ENCODE measurements around the gene HTR2B.
"Not testable (repeated sequence)": the region's sequence is repeated elsewhere in the genome, so short reads cannot be mapped to it uniquely, and the experiment has no call there.

HTR2B gene

DNA sequence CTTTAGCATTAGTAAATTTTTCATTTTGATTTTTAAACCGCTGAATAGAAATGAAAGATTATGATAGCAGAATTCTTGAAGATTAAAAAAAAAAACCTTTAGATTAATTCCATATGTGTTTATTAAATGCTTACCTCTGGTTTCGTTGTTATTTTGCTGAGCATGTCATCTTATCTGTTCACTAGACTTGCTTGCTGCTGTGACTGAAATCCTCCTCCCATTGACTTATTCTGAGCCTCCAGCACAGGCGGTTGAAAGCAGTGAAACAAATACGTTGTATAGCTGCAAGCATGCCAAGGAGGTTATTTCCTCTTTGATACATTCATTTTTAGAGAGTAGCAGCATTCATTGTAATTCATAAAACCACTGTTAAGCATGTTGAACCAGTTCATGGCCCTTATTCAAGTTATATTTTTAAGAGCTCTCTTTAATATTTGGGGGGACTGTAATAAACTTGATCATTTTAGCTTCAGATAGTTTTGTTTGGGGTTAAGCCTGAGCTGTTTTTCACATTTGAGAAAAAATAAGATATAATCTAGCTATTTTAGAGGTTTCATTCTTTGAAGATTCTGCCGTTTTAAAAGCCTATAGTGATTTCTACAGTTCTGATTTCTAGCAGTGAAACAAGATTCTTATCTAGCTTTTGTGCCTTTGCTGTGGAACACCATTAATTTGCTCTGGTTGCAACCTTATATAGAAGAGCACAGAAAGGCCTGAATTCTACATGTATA lies at the start of gene HTR2B:
HTR2B (minus strand) TSS at position 205 of the 731 bp plus-strand sequence. CDS start 1,278 bp downstream, outside the sequence.
- H3K4me3 ChIP-seq (ENCODE audit: low read depth, low read length), result no peak within 1 kb of the TSS
- no peak for DNase-seq (ENCODE audit: low read depth)

- H3K4me3 ChIP-seq (ENCODE audit: low read depth, low read length), result no peak overlapping the region
- no peak for DNase-seq (ENCODE audit: low read depth)
These were observed 49.4 kb upstream of the HTR2B start for GRCh38 chr2:231174211-231174651.

DNA sequence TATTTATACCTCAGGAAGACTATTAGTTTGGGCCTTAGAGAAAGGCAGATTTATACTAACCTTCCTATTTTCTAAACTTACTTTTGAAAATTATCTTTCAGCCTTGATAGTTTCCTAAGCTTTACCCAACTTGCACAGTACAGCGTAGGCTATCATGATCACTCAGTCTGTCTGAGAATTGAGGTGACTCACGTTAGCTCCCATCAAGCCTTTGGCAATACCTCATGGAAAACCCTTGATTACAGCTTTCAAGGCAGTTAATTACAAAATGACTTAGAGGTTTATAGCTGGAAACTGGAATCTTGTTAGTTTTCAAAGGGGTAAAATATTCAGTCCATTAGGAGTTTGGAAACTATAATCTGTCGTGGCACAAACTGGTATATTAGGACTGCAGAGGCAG lies 47.2 kb upstream of the HTR2B start:
- no peak for DNase-seq (ENCODE audit: low read depth)
- H3K4me3 ChIP-seq (ENCODE audit: low read depth, low read length), result no peak overlapping the region

DNA sequence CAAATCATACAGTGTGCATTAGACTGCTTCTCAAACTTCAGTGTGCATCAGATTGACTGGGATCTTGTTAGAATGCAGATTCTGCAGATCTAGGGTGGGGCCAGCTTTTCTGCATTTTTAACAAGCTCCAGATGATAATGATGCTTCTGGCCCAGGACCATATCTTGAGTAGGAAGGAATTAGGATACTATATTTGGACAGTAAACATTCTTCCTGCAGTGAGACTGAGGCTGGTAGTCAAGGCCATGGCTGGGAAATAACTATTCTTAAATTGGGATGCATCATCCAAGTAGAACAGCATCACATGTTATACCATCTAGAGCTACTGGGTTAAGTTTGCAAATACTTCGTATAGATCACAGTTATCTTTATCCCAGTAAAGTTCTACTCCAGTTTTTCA lies 45.2 kb upstream of the HTR2B start:
- H3K4me3 ChIP-seq (ENCODE audit: low read depth, low read length), result no peak overlapping the region
- no peak for DNase-seq (ENCODE audit: low read depth)

DNA sequence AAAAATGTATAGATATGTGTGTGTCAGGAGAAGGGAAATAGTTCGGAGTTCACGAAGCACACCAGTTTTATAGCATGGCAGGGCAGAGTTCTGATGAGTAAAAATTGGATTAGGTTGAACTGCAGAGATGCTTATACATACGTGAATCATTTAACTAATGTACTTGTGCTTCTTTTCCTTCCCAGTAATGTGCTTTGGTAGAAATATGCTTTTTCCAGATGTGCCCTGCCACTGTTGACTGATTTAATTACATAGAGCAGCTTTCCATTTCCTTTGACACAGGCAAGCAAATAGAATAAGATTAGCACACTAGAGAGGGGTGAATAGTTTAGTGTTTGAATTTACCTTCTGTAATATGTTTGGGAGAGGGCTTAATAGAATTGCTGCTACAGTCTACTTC lies 44.6 kb upstream of the HTR2B start:
- DNase-seq (ENCODE audit: low read depth), result no peak
- no peak overlapping the region for H3K4me3 ChIP-seq (ENCODE audit: low read depth, low read length)

DNA sequence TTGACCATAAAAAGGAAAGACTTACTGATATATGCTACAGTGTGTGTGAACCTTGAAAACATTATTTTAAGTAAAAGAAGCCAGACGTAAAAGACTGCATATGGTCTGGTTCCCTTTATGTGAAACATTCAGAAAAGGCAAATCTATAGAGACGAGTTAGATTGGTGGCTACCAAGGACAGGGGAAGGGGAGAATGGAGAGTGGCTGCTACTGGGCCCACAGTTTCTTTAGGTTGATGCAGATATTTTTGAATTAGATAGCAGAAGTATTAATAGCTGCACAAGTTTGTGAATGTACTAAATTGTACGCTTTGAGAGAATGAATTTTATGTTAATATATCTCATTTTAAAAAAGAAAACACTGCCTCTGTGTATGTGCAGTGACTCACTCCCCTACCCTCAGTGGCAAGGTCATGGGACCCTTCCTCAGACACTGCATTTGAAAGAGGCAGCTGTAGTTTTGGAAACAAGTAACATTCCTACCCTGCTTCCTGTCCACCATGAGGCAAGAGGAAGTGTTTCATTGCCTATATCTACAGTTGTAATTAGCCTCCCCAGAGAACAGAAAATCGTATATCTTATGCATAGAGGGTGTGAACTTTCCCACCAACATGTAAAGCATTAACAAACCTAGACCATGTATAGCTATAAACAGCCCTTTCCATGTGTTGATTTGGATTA lies 43.8 kb upstream of the HTR2B start:
- DNase-seq (ENCODE audit: low read depth), result no peak

DNA sequence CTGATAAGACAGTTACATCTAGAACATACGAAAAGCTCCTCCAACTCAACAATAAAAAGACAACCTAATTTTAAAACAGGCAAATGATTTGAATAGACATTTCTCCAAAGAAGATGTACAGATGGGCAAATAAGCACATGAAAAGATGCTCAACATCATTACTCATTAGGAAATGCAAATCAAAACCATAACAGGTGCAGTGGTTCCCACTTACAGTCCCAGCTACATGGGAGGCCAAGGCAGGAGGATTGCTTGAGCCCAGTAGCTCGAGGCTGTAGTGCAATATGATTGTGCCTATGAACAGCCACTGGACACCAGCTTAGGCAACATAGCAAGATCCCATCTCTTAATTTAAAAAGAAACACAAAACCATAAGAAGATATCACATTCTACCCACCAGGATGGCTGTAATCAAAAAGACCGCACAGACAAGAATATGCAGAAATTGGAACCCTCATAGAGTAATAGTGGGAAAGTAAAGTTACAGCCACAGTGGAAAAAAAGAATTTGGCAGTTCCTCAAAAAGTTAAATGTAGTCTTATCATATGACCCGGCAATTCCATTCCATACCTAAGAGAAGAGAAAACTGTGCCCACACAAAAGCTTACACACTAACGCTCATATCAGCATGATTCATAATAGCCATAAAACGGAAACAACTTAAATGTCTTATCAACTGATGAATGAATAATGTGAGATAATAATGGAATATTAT lies 43.1 kb upstream of the HTR2B start:
- no peak for DNase-seq (ENCODE audit: low read depth)
- H3K4me3 ChIP-seq (ENCODE audit: low read depth, low read length), result no peak overlapping the region

More for the DNA sequence above, 43.8 kb upstream of the HTR2B start:
- H3K4me3 ChIP-seq (ENCODE audit: low read depth, low read length), result no peak overlapping the region

DNA sequence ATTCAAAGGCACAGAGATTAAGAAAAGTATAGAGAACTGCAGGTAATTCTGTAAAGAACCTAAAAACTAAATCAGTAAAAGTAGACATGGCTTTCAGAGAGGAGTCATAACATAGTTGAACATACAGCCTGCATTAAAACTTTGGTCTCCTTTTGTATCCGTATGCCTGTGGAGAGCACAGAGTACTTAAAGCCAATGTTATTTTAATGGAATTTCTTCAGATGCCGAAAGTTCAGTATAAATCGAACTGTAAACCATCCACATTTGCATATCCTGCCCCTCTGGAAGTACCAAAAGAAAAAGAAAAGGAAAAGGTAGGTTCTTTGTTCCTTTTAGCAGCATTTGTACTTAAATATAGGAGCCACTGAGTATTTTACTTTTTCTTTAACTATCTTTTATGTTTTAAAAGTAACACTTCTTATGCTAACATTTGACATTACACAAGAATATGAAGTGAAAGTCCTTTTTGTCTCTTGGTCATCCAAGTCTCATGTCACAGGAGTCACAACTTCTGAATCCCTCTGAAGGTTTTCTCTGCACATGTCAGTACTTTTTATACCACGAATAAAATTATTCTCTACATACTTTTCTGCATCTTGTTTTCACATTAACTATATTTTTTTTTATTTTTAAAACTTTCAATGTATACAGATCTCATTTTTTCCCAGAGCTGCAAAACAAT lies 38.7 kb upstream of the HTR2B start:
- no peak for DNase-seq (ENCODE audit: low read depth)
- H3K4me3 ChIP-seq (ENCODE audit: low read depth, low read length), result no peak overlapping the region

DNA sequence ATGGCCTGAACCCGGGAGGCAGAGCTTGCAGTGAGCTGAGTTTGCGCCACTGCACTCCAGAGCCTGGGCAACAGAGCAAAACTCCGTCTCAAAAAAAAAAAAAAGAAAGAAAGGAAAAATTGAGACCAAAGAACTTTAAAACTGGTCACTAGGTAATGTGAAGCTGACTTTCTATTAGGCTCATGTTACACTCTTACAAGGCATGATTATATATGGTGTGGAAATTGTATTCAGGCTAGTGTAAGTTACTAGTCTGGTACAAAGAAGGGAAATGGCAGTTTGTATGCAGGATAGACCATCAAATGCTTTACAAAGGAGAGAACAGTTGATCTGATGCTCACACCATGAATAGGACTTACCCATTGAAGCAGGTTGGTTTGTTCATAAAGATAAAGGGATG lies 38.2 kb upstream of the HTR2B start:
- no peak overlapping the region for H3K4me3 ChIP-seq (ENCODE audit: low read depth, low read length)
- no peak for DNase-seq (ENCODE audit: low read depth)

DNA sequence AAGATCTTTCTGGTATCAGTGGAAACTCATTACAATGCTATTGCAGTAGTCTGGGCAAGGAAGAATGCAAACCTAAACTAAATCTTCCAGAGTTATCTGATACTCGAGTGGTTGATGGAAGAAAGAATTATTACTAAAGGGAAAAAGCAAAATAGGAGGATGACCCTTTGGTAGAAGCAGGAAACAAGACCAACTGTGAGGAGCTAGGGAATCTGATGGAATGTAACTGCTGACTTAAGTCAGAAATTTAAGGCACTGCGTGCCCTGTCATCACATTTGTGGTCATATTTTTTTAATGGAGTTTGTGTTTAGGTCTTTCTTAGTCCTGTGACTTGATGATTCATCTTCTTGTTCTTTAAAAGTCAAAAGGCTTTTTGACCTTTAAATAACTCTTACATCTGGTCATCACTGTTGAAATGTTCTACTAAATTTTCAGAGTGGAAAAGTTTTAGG lies 37.1 kb upstream of the HTR2B start:
- H3K4me3 ChIP-seq (ENCODE audit: low read depth, low read length), result no peak overlapping the region
- peak; percentile 98 for DNase-seq (ENCODE audit: low read depth)

DNA sequence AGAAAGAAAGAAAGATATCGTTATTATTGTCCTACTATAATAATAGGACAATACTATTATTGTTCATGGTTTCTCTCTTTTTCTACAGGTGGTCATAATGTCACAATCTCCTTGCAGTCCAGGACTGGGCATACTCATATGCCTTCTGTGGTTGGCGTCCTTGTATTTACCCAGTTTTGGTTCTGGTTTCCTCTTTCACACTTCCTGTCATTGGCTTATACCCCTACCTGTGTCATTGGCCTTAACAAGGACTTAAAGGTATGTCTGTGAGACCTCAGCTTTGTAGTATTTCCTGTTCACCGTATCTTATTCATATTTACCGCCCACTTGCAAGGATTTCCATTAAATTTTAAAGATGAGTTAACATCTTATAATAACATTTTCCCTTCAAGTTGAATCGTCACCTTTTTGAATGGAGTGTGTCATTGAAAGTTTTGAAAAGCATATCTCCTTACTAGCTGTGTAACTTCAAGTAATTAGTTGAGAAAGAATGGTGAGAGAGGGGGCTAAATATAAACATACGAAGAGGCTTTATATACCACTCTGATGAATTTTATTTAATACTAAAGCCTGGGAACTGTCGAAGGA lies 36.5 kb upstream of the HTR2B start:
- H3K4me3 ChIP-seq (ENCODE audit: low read depth, low read length), result no peak overlapping the region
- DNase-seq (ENCODE audit: low read depth), result no peak

DNA sequence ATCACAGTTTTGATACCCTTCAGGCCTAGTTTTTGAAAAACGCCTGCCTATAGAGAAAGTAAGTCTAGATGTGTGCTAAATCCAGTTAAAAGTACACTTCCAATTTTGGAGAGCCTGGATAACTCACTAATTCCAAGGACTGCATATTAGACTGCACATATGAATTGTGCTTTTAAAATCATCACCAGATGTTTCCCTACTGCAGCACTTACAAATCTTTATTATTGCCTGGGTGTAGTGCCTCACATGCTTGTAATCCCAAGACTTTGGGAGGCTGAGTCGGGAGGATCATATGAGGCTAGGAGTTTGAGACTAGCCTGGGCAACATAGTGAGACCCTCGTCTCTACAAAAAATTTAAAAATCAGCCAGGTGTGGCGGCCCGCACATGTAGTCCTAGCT lies 35.9 kb upstream of the HTR2B start:
- no peak overlapping the region for H3K4me3 ChIP-seq (ENCODE audit: low read depth, low read length)
- DNase-seq (ENCODE audit: low read depth), result no peak

DNA sequence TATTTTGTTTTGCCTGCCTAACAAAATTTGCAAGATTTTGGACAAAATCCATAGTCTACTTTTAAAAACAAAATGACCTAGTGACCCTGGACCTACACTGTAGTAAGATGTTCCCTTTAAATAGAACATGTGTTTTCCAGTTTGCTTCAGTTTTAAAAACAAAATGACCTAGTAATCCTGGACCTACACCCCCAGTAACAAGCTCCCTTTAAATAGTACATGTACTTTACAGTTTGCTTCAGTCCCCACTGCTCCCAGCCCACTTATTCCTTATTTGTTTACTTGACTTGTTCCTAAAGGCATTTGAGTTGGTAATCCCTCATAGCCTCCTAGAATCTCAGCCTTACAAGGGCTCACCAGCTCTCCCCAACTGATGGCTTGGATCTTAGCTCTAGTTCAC lies 34.5 kb upstream of the HTR2B start:
- DNase-seq (ENCODE audit: low read depth), result no peak
- H3K4me3 ChIP-seq (ENCODE audit: low read depth, low read length), result no peak overlapping the region

GRCh38 chr2:231152800-231153557 lies 28.1 kb upstream of the HTR2B start:
- peak; percentile 68 for DNase-seq (ENCODE audit: low read depth)
- no peak overlapping the region for H3K4me3 ChIP-seq (ENCODE audit: low read depth, low read length)

GRCh38 chr2:231146665-231147064 lies 21.8 kb upstream of the HTR2B start:
- H3K4me3 ChIP-seq (ENCODE audit: low read depth, low read length), result no peak overlapping the region
- no peak for DNase-seq (ENCODE audit: low read depth)

DNA sequence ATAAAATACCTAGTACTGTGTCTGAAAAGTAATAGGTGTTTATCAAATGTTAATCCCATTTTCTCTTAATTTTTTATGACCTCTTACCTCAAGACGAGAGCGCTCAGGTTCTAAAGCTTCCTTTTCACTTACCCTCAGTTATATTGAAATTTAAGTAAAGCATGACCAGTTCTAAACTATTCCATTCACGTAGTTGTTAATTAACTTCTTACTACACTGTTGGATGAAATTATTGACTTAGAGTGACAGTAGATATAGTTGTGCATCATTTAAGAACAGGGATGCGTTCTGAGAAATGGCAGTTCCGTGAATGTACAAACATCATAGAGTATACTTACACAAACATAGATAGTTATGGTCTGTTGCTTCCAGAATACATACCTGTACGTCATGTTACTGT lies 20.1 kb upstream of the HTR2B start:
- H3K4me3 ChIP-seq (ENCODE audit: low read depth, low read length), result no peak overlapping the region
- DNase-seq (ENCODE audit: low read depth), result no peak

- not testable (repeated sequence) for DNase-seq (ENCODE audit: low read depth); H3K4me3 ChIP-seq (ENCODE audit: low read depth, low read length)
These were observed 16.0 kb upstream of the HTR2B start for GRCh38 chr2:231140808-231141207.

DNA sequence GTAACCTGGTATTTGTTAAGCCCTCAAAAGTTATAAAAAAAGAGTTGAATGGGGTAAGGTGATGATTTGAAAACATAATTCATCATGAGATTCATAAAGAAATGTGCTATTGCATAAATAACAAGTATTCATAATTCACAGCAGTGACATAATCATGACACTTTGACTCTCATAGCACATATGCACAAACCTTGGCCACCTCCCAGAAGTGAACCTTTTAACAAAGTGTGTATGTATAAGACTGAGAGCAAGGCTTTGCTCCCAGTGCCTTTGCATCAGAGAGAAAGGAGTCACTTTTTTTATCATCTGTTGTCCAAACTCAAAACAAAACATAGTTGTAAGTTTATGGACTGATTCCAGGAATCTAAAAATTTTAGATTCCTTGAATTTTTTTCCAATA lies 15.0 kb upstream of the HTR2B start:
- DNase-seq (ENCODE audit: low read depth), result no peak
- no peak overlapping the region for H3K4me3 ChIP-seq (ENCODE audit: low read depth, low read length)

DNA sequence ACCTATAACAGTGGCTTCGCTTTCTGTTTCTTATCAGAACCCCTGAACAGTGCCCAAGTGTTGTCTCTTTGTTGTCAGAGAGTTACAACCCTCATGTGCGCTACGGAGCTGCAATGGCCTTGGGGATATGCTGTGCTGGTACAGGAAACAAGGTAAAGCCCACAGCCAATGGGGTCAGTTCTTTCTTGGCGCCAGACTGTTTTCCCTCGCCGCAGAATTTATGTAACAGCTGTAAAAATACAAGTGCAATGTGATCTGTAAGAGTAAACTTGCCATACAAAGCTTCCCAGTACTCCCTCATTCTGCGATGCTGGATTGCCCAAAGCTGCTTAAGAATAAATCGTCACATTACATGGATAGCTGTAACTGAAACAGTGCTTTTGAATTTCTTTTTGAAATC lies 13.9 kb upstream of the HTR2B start:
- no peak overlapping the region for H3K4me3 ChIP-seq (ENCODE audit: low read depth, low read length)
- DNase-seq (ENCODE audit: low read depth), result peak; percentile 42

All from skeletal muscle cell (primary cell).